Measurements from ENCODE around the gene CEP112. TPM values are rescaled to one million over a fixed set of nuclear protein-coding genes. Genes with fewer than 3 reads are reported as not detected.

Gene CEP112
- total and polyA plus RNA-seq, 9 of the 15 experiments (the other 6 are each of a cell fraction or from before 2014, with no cell fraction given): 0.84 TPM; not detected in 8

GRCh38 chr17:66200685-66201092, 8.8 kb upstream of the CEP112 start (continued):
- TF ChIP-seq, protein P1, sequence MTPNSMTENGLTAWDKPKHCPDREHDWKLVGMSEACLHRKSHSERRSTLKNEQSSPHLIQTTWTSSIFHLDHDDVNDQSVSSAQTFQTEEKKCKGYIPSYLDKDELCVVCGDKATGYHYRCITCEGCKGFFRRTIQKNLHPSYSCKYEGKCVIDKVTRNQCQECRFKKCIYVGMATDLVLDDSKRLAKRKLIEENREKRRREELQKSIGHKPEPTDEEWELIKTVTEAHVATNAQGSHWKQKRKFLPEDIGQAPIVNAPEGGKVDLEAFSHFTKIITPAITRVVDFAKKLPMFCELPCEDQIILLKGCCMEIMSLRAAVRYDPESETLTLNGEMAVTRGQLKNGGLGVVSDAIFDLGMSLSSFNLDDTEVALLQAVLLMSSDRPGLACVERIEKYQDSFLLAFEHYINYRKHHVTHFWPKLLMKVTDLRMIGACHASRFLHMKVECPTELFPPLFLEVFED (CRISPR knock-in tag; conservative IDR thresholded peaks at IDR 0.05): 0 out of 2 replicates have a peak, but pooled peaks have one; percentile 43
- no peak for TF ChIP-seq PRPF4 (IDR thresholded peaks at IDR 0.05; ENCODE audit: insufficient read depth, low read depth, low read length, poor library complexity, severe bottlenecking)
- TF ChIP-seq, protein P2, sequence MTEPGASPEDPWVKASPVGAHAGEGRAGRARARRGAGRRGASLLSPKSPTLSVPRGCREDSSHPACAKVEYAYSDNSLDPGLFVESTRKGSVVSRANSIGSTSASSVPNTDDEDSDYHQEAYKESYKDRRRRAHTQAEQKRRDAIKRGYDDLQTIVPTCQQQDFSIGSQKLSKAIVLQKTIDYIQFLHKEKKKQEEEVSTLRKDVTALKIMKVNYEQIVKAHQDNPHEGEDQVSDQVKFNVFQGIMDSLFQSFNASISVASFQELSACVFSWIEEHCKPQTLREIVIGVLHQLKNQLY (CRISPR knock-in tag; conservative IDR thresholded peaks at IDR 0.05): no peak
- 0 out of 2 replicates have a peak, but pooled peaks have one; percentile 15 for TF ChIP-seq NCOA1 (IDR thresholded peaks at IDR 0.05; ENCODE audit: low read depth)
- TF ChIP-seq BCOR (IDR thresholded peaks at IDR 0.05): peak; percentile 80
- TF ChIP-seq BCL6 (CRISPR knock-in tag; IDR thresholded peaks at IDR 0.05): no peak
- TF ChIP-seq RB1 (IDR thresholded peaks at IDR 0.05; ENCODE audit: low read depth): no peak
- peak; percentile 76; the same call in 1 of the 2 replicates for TF ChIP-seq HDGF (IDR thresholded peaks at IDR 0.05)
- TF ChIP-seq HMG20B (CRISPR knock-in tag; IDR thresholded peaks at IDR 0.05): no peak
- peak; percentile 63; the same call in 1 of the 2 replicates for TF ChIP-seq HBP1 (CRISPR knock-in tag; IDR thresholded peaks at IDR 0.05)
- TF ChIP-seq ZNF280A (IDR thresholded peaks at IDR 0.05; ENCODE audit: low read depth, partially characterized antibody): no peak
- no peak for TF ChIP-seq SP1 (CRISPR knock-in tag; IDR thresholded peaks at IDR 0.05)
- TF ChIP-seq, protein P3, sequence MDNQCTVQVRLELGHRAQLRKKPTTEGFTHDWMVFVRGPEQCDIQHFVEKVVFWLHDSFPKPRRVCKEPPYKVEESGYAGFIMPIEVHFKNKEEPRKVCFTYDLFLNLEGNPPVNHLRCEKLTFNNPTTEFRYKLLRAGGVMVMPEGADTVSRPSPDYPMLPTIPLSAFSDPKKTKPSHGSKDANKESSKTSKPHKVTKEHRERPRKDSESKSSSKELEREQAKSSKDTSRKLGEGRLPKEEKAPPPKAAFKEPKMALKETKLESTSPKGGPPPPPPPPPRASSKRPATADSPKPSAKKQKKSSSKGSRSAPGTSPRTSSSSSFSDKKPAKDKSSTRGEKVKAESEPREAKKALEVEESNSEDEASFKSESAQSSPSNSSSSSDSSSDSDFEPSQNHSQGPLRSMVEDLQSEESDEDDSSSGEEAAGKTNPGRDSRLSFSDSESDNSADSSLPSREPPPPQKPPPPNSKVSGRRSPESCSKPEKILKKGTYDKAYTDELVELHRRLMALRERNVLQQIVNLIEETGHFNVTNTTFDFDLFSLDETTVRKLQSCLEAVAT (IDR thresholded peaks at IDR 0.05): peak; percentile 51 to 73; a peak in 2 of 4 replicates
- TF ChIP-seq ZNF354B (CRISPR knock-in tag; IDR thresholded peaks at IDR 0.05): no peak
- TF ChIP-seq, protein P4, sequence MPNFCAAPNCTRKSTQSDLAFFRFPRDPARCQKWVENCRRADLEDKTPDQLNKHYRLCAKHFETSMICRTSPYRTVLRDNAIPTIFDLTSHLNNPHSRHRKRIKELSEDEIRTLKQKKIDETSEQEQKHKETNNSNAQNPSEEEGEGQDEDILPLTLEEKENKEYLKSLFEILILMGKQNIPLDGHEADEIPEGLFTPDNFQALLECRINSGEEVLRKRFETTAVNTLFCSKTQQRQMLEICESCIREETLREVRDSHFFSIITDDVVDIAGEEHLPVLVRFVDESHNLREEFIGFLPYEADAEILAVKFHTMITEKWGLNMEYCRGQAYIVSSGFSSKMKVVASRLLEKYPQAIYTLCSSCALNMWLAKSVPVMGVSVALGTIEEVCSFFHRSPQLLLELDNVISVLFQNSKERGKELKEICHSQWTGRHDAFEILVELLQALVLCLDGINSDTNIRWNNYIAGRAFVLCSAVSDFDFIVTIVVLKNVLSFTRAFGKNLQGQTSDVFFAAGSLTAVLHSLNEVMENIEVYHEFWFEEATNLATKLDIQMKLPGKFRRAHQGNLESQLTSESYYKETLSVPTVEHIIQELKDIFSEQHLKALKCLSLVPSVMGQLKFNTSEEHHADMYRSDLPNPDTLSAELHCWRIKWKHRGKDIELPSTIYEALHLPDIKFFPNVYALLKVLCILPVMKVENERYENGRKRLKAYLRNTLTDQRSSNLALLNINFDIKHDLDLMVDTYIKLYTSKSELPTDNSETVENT (CRISPR knock-in tag; IDR thresholded peaks at IDR 0.05): no peak
- 0 out of 2 replicates have a peak, but pooled peaks have one; percentile 34 for TF ChIP-seq MTA3 (IDR thresholded peaks at IDR 0.05; ENCODE audit: borderline replicate concordance)
- no peak for TF ChIP-seq PHB (CRISPR knock-in tag; IDR thresholded peaks at IDR 0.05)
- TF ChIP-seq PHF21A (IDR thresholded peaks at IDR 0.05; ENCODE audit: borderline replicate concordance, low read depth): 0 out of 2 replicates have a peak, but pooled peaks have one; percentile 23
- no peak for TF ChIP-seq TCF15 (CRISPR knock-in tag; IDR thresholded peaks at IDR 0.05)
- TF ChIP-seq EHMT2 (IDR thresholded peaks at IDR 0.05): peak; percentile 58
